ENCODE measurements around the gene RXFP1.
A peak's percentile ranks its signal among the peaks of the same experiment; 100 is the strongest.

Gene RXFP1

DNA sequence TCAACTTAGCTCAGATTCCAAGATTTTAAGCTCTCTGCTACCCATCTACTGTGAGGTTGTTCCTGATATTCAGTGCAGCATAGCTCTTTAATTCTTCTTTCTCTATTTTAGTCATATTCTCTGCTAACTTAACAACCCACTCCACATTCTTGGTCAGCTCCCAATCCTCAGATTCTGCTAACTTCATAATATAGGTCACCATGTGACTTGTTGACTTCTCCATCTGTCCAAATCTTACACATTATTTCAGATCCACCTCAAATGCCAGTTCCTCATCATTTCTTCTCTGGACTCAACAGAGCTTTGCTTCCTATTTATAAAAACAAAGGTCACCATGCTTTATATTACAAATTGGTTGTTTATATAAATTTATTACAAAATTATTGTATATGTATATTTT lies 29.3 kb upstream of the RXFP1 start:
- TF ChIP-seq EZH2phosphoT487 (IDR thresholded peaks at IDR 0.05; ENCODE audit: low read depth) = no peak
- TF ChIP-seq, protein P1, sequence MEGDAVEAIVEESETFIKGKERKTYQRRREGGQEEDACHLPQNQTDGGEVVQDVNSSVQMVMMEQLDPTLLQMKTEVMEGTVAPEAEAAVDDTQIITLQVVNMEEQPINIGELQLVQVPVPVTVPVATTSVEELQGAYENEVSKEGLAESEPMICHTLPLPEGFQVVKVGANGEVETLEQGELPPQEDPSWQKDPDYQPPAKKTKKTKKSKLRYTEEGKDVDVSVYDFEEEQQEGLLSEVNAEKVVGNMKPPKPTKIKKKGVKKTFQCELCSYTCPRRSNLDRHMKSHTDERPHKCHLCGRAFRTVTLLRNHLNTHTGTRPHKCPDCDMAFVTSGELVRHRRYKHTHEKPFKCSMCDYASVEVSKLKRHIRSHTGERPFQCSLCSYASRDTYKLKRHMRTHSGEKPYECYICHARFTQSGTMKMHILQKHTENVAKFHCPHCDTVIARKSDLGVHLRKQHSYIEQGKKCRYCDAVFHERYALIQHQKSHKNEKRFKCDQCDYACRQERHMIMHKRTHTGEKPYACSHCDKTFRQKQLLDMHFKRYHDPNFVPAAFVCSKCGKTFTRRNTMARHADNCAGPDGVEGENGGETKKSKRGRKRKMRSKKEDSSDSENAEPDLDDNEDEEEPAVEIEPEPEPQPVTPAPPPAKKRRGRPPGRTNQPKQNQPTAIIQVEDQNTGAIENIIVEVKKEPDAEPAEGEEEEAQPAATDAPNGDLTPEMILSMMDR (IDR thresholded peaks at IDR 0.05; ENCODE audit: low read depth, low read length) = no peak
- Histone ChIP-seq H3K4me2 (ENCODE audit: low read length) (no peak overlapping the region), H3K9me3 (ENCODE audit: insufficient read depth, low read length) (no peaks in the 10 kb centered on the region), H3K9ac (ENCODE audit: low read length) (no peak overlapping the region), H3K79me2 (ENCODE audit: low read length) (no peaks in the 10 kb centered on the region), H3K36me3 (replicated peaks; ENCODE audit: low read depth, low read length) (no peaks in the 10 kb centered on the region), H3K27me3 (ENCODE audit: low read depth, low read length) (no peaks in the 10 kb centered on the region), H2AFZ (ENCODE audit: low read depth, low read length) (no peak overlapping the region), H4K20me1 (ENCODE audit: insufficient read depth, low read length) (no peaks in the 10 kb centered on the region), H3K4me1 (ENCODE audit: low read length) (no peaks in the 10 kb centered on the region), H3K27ac (ENCODE audit: low read length) (no peak overlapping the region), H3K4me3 (ENCODE audit: low read length) (no peak overlapping the region)

DNA sequence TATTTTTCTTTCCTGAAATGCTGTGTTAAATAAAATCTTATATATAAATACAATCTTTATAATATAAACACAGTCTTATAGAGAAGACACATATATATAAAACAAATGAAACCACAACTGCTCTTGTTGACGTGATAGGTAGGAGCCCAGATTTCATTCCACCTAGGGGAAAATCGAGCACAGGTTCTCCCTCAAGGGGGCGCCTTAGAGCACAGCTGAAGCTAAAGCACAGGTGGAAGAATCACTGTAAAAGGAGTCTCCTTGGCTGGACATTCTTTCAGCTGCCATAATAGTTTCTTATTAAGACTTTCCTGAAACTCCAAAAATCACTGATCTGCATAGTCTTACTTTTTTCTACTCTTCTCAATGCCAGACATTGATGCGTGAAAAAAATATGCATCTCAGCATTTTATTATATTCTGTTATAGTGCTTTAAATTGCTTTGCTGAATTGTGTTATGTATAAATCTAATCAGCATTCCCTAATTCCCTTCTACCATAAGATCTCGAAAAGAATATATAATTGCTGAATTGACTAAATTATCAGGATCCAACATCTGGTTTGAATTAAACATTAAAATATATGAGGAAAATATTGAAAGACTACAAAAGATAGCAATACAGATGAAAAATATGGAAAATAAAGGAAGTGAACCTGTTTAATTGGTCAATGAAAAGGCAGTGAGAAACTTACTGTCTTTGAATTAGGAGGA lies 25.5 kb upstream of the RXFP1 start:
- Histone ChIP-seq H3K36me3 (replicated peaks; ENCODE audit: low read depth, low read length) (no peaks in the 10 kb centered on the region), H3K4me1 (ENCODE audit: low read length) (no peaks in the 10 kb centered on the region), H3K4me3 (ENCODE audit: low read length) (no peak overlapping the region), H3K79me2 (ENCODE audit: low read length) (no peaks in the 10 kb centered on the region), H4K20me1 (ENCODE audit: insufficient read depth, low read length) (no peaks in the 10 kb centered on the region), H3K27ac (ENCODE audit: low read length) (no peak overlapping the region), H2AFZ (ENCODE audit: low read depth, low read length) (no peak overlapping the region), H3K4me2 (ENCODE audit: low read length) (no peak overlapping the region), H3K9ac (ENCODE audit: low read length) (no peak overlapping the region), H3K27me3 (ENCODE audit: low read depth, low read length) (no peaks in the 10 kb centered on the region), H3K9me3 (ENCODE audit: insufficient read depth, low read length) (no peaks in the 10 kb centered on the region)
- TF ChIP-seq EZH2phosphoT487 (IDR thresholded peaks at IDR 0.05; ENCODE audit: low read depth) = no peak
- TF ChIP-seq, protein P1 (IDR thresholded peaks at IDR 0.05; ENCODE audit: low read depth, low read length) = peak; percentile 67

DNA sequence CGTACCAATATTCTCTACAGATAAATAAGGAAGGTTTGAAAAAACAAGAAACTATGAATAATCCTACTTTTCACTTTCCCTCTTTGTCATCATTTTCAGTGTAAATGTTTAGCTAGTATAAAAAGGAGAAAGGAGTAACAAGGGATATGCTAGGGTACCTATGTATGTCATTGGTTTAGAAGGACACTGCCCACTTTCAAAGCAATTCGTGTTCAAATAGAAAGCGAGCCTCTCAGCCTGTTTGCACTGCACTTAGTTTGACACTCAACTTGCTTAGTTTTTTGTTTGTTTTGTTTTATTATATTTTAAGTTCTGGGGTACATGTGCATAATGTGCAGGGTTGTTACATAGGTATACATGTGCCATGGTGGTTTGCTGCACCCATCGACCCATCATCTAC lies 21.6 kb upstream of the RXFP1 start:
- no peak overlapping the region for H3K4me3 ChIP-seq (ENCODE audit: low read length)
- no peak overlapping the region for H3K27ac ChIP-seq (ENCODE audit: low read length)
- no peaks in the 10 kb centered on the region for H3K79me2 ChIP-seq (ENCODE audit: low read length)
- H2AFZ ChIP-seq (ENCODE audit: low read depth, low read length) = no peak overlapping the region
- H3K9me3 ChIP-seq (ENCODE audit: insufficient read depth, low read length) = no peaks in the 10 kb centered on the region
- H3K4me1 ChIP-seq (ENCODE audit: low read length) = no peaks in the 10 kb centered on the region
- no peak overlapping the region for H3K4me2 ChIP-seq (ENCODE audit: low read length)
- no peaks in the 10 kb centered on the region for H3K27me3 ChIP-seq (ENCODE audit: low read depth, low read length)
- H4K20me1 ChIP-seq (ENCODE audit: insufficient read depth, low read length) = no peaks in the 10 kb centered on the region
- TF ChIP-seq, protein P1 (IDR thresholded peaks at IDR 0.05; ENCODE audit: low read depth, low read length) = no peak
- no peak for TF ChIP-seq EZH2phosphoT487 (IDR thresholded peaks at IDR 0.05; ENCODE audit: low read depth)
- no peaks in the 10 kb centered on the region for H3K36me3 ChIP-seq (replicated peaks; ENCODE audit: low read depth, low read length)
- no peak overlapping the region for H3K9ac ChIP-seq (ENCODE audit: low read length)

DNA sequence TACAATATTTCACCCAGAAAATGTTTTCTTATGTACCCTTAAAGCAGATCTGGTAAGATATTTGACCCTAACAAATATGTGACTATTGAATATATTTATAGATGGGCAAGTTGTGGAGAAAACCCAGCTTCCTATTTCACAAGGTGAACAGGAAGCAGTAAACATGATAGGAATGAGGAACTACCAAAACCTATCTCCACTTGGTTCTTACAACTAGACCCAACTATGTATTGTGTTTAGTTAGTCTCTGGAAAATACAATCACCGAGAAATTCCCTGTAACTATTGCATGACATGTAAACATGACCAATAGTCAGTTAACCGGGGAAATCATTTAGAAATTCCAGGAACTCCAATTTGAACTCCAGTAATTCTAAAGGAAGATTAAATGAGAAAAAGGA lies 8.4 kb upstream of the RXFP1 start:
- Histone ChIP-seq H3K4me2 (ENCODE audit: low read length) (no peak overlapping the region), H3K4me3 (ENCODE audit: low read length) (no peak overlapping the region), H2AFZ (ENCODE audit: low read depth, low read length) (no peak overlapping the region), H3K4me1 (ENCODE audit: low read length) (no peaks in the 10 kb centered on the region), H3K9ac (ENCODE audit: low read length) (no peak overlapping the region), H3K27ac (ENCODE audit: low read length) (no peak overlapping the region), H3K27me3 (ENCODE audit: low read depth, low read length) (no peaks in the 10 kb centered on the region), H3K79me2 (ENCODE audit: low read length) (no peaks in the 10 kb centered on the region), H3K36me3 (replicated peaks; ENCODE audit: low read depth, low read length) (no peaks in the 10 kb centered on the region), H3K9me3 (ENCODE audit: insufficient read depth, low read length) (no peaks in the 10 kb centered on the region), H4K20me1 (ENCODE audit: insufficient read depth, low read length) (no peaks in the 10 kb centered on the region)
- TF ChIP-seq, protein P1 (IDR thresholded peaks at IDR 0.05; ENCODE audit: low read depth, low read length) = no peak
- TF ChIP-seq EZH2phosphoT487 (IDR thresholded peaks at IDR 0.05; ENCODE audit: low read depth) = no peak
